GM21360 (cell line): ENCODE measurements around the gene TBCK.

Source experiments
- ATAC-seq: cut with Tn5 transposase; IDR thresholded peaks from one replicate; pipeline ENCODE4 v1.9.1; 2021; ENCODE audit warnings: mild to moderate bottlenecking, moderate library complexity; ENCODE audit not compliant: unreplicated experiment

TBCK gene

DNA sequence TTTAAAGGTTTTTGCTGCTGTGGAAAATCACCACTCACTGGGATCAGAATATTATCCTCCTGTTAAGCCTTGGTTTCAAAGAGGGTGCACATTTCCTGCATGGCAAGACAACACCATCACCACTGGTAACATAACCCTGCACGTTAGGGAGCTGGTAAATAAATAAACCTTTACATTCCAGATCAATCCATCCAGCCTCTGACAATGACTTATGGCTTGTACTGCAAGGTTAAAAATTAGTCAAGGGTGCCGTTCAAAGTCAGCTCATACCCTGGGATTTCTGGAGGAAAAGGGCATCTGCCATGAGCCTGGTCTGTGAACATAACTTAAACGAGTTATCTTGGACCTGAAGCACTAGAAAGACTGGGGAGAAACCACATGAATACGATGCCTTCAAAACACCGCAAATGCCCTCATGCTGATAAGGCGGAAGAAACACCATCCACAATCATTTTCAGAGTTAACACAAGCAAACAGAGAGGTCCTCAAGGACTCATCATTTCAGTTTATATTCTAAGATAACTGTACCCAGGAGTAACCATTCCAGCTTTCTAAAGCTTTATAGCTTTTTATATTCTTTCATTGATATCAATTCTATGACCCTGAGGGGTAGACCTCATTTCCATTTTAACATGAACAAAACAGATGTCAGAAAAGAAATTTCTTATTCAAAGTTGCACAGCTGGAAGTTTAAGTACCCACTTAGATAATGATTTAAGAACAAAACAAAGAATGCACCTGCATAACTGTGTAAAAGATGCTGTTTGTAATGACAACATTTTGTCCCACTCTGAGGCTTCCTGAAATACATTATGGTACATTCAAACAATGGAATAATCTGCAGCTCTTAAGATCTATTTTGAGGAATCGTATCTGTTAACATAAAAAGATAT is 317.6 kb downstream of the TBCK start:
- no peak for ATAC-seq

DNA sequence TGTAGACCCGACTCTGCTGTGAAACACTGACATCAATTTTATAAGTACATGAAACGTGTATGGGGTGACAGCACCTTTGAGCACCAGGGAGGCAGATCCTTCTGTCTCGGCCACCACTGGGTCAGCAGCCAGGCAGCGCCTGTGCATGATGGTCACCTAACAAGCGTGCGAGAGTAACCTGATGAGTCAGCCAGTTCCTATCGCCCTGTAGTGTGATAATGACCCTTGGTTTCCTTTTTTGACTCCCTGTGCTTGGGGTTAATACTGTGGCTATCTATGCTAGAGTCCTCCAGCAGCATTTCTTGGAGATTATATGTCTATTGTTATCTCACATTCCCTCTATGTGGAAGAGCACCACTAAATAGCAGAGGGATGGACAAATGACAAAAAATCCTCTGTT is 319.2 kb downstream of the TBCK start:
- no peak for ATAC-seq

DNA sequence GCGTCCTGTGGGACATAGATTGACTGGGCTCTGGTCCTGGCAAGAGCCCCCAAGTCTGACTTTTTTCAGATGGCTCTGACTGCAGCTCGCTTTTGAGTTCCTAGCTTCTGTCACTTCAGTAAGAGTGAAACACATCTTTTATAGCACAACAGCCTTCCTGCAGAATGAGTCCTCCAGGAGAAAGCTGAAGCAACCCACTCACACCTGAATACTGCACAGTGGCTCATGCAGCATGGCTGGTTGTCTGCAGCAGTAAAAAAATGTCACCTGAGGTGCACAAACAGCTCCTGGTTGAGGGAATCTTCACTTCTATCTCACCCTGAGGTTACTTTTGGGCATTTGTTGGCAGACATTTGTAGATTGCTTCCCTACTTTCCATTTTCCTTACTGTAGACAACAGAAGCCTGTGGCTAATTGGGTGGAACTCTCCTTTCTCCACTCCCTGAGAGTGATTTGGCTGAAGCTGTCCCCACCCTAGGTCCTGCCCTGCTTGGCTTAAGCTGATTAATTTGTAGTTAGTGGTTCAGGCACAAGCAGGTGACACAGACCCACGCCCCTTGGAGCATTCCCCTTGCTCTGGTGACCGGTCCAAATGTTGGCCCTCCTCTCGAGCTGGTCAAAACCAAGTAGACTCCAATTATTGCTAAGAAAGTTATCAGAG is 321.0 kb downstream of the TBCK start:
- ATAC-seq, result no peak

DNA sequence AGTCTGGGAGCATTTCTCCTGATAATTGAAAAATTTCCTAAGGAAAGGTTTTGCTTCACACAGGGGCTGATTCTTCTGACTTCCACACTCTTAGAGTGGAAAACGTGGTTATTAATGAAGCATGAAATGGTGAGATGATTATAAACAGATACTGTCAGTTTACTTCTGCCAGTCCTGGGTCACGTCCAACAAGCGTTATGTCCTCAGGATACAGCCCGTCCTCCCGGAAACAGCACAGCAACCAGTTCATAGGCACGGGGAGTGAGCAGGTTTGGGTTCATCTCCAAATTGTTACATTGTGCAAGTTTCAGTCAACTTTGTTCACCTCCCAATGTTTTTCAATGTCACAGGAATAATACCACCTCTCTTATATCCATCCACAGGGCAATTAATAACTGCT is 321.9 kb downstream of the TBCK start:
- ATAC-seq, result no peak

DNA sequence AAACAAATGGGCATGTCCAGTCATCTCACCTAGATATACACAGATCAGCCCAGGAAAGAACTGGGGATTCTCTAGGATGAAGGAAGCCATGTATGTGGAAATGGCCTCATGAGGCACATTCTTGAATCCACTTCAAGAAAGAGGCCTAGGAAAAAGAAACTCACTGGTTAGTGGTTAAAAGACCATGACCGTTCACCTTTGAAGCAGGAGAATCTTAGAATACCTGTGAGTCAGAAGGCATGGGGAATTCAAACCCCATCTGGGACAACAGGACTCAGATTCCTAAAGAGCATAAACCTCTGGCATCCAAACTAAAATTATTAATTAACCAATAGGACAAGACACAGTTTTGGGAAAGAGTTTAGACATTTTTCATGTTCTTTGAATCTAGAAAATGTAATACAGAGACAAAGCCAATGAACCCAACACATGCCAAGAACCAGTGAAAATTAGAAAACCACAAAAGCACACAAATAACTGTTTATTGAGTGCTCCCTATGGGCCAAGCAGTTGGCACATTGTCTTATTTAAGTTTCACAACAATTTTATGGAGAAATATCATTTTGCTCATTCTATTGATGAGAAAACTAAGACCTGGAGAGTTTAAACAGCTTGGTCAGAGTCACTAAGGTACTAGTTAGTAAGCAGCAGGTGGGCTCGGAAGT is 323.2 kb downstream of the TBCK start:
- no peak for ATAC-seq

DNA sequence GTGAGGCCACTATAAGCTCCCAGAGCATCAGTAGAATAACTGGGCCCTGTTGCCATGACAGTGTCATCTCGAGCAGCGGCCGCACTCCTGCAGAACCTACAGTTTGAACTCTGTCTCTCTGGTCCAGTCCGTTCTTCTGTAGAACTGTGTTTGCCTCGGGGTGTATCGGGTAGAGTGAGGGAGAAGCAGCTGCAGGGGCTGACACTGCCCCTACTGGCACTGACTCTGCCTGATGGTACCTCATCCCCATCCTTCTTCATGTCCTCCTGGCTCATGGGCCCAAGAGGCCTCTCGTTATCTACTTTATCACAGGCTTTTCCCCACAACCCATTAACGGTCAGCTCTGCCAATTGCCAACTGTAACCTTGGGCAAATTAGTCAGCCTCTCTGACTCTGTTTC is 324.3 kb downstream of the TBCK start:
- ATAC-seq, result no peak
